ENCODE data around the gene SLC22A7.
A peak's percentile ranks its signal among the peaks of the same experiment; 100 is the strongest.

SLC22A7 gene

GRCh38 chr6:43307451-43308100 lies 9.5 kb downstream of the SLC22A7 start:
- no peak overlapping the region for H3K4me3 ChIP-seq (ENCODE audit: low read depth, low read length)
- in situ Hi-C loops (cut with HindIII; ENCODE audit: low sequenced_read_pairs) = no loop called here
- DNase-seq (ENCODE audit: low read depth) = no peak
- TF ChIP-seq CTCF (IDR thresholded peaks at IDR 0.05; ENCODE audit: low read depth, low read length, missing control alignments) = no peak

DNA sequence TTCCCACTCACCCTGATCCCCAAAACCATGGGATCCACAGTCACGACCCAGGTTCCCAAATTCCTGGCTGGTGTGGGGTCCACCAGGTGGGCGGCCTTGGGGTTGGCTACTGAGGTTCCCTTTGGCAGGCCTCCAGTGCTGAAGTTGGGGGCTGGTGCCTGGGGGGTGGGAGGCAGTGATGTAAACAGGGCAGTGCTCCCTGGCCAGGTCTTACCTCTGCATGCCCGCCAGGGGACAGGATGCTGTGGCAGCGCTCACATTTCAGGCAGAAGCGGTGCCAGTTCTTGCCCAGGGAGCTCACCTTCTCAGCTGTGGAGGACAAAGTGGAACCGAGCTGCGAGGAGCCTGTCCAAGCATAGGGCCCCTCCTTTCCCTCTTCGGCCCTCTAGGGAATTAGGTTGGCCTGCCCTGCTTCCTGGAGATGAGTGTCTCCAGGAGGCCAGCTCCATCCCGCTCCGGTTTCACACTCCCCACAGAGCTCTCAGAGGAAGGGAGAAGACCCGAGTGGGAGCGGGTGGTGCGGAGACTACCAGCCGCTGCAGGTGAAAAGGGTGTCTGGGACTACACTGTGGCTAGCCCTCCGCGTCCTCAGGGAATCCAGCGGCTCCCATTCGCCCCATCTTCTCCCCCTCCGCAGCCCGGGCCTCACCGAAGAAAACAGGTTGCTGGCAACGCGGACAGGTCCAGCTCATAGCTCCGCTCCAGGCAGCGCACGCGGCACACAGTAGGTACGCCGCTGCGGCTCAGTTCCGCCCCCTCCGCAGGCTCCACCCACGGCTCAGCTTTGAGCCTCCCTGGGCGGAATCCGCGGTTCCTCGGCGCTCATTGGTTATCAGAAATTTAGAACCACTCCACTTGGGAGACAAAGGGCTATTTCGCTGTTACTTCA lies 10.3 kb downstream of the SLC22A7 start, which contains the start of gene CRIP3:
TSS of gene CRIP3 (minus strand) at position 726 of the 889 bp plus-strand sequence. CDS start at position 692, 34 bp downstream.
- DNase-seq (ENCODE audit: low read depth) = no peak
- peak; percentile 16 for TF ChIP-seq CTCF (IDR thresholded peaks at IDR 0.05; ENCODE audit: low read depth, low read length, missing control alignments)
- no peak within 1 kb of the TSS for H3K4me3 ChIP-seq (ENCODE audit: low read depth, low read length)
- in situ Hi-C loops (cut with HindIII; ENCODE audit: low sequenced_read_pairs) = no loop called here

DNA sequence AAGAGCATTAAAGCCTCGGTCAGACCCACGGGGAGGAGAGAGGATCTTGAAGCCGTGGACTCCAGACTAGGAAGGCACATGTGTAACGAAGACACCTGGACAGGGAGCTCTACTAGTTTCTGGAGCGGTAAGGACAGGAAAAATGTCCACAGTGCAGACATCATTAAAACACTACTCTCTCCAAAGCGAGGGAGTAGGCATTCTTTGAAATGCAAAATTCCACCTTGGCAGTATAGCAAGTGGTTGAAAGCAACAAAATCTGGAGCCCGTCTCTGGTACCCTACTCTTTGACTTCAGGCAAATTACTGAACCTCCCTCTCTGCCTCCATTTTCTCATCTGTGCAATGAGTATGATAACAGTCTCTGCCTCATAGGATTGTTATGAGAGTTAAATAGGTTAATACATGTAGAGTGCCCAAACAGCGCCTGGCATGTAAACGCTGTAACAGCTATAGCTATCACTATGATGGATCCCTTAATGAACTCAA lies 11.0 kb downstream of the SLC22A7 start:
- no peak overlapping the region for H3K4me3 ChIP-seq (ENCODE audit: low read depth, low read length)
- TF ChIP-seq CTCF (IDR thresholded peaks at IDR 0.05; ENCODE audit: low read depth, low read length, missing control alignments) = no peak
- in situ Hi-C loops (cut with HindIII; ENCODE audit: low sequenced_read_pairs) = no loop called here
- DNase-seq (ENCODE audit: low read depth) = no peak

GRCh38 chr6:43310134-43310533 lies 12.1 kb downstream of the SLC22A7 start:
- no peak for DNase-seq (ENCODE audit: low read depth)
- in situ Hi-C loops (cut with HindIII; ENCODE audit: low sequenced_read_pairs) = loop anchor here (5.0 kb wide), 1 partner anchor 72 kb away; no protein-coding TSS in a partner anchor
- TF ChIP-seq CTCF (IDR thresholded peaks at IDR 0.05; ENCODE audit: low read depth, low read length, missing control alignments) = no peak
- H3K4me3 ChIP-seq (ENCODE audit: low read depth, low read length) = no peak overlapping the region

DNA sequence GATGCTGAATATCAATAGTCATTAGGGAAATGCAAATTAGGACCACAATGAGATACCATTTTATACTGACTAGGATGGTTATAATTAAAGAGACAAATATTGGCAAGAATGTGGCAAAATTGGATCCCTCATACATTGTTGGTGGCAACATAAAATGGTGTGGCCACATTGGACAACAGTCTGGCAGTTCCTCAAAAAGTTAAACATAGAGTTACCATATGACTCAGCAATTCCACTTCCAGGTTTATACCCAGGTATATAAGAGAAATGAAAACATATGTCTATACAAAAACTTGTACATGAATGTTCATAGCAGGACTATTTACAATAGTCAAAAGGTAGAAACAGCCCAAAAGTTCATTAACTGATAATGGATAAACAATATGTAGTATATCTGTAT lies 12.6 kb downstream of the SLC22A7 start:
- in situ Hi-C loops (cut with HindIII; ENCODE audit: low sequenced_read_pairs) = loop anchor here (5.0 kb wide), 1 partner anchor 72 kb away; no protein-coding TSS in a partner anchor
- H3K4me3 ChIP-seq (ENCODE audit: low read depth, low read length) = no peak overlapping the region
- no peak for TF ChIP-seq CTCF (IDR thresholded peaks at IDR 0.05; ENCODE audit: low read depth, low read length, missing control alignments)
- no peak for DNase-seq (ENCODE audit: low read depth)

DNA sequence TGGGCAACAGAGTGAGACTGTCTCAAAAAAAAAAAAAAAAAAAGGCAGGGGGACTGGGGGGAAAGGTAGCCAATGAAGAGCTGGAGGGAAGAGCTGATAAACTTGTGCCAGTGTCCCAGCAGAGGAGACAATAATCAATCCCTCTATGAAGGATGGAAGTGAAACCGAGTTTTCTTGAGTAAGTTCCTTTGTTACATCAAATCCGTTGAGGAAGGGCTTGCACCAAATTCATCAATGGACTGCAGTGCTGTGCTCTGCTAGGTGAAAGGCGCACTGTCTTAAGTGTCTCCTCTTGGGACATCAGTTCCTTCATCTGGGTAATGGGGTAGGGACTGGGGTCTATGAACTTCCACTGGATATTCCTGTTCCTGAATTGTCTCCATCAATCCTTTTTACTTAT lies 13.6 kb downstream of the SLC22A7 start:
- no peak for TF ChIP-seq CTCF (IDR thresholded peaks at IDR 0.05; ENCODE audit: low read depth, low read length, missing control alignments)
- in situ Hi-C loops (cut with HindIII; ENCODE audit: low sequenced_read_pairs) = loop anchor here (5.0 kb wide), 1 partner anchor 71 kb away; no protein-coding TSS in a partner anchor
- no peak overlapping the region for H3K4me3 ChIP-seq (ENCODE audit: low read depth, low read length)
- no peak for DNase-seq (ENCODE audit: low read depth)

Data from astrocyte of the cerebellum (primary cell).